Endometrium (tissue), 2 donors: ENCODE measurements around the gene AKAP13.

ENCODE experiments used
- FAIRE-seq: peaks from 2 replicates; lab custom pipeline; 2012; peaks lifted over from hg19 to GRCh38; lab: Jason Lieb, UNC
- donor health status: control.
- donor health status: control.

AKAP13 gene

DNA sequence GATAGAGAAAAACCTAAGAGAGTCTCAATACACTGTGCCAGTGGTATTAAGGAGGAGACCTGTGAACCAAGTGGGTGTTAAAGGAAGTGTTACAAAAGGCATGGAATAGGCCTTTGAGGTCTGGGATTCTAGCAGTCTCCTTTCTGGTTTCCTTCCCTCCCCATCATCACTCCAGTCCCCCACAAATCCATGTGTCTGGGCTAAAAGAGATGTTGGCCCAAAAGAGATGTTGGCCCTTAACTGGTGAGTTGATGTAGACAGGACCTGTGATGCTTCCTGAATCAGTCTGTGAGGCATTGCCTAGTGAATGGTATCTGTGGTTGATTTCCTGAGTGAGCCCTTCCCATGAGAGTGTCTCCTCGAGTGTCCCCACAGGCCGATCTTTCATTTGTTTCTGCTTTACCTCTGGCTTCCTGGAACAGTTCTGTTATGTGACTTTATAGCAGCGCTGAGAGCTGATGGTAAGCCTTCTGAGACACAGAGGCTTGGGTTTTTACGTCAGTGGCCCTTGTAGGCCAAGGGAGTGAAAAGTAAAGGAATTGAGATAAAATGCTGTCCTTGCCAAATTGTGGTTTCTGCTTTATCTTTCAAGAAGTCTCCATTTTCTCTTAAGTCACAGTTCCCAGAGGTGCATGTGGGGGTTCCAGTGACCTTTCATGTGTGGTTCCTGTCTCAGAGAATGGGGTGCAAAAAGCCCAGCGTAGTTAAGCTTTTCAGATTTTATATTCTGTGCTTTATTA is 326.5 kb downstream of the AKAP13 start:
- FAIRE-seq: no peak

- FAIRE-seq: peak; percentile 91
Observed at GRCh38 chr15:85707519-85708338, 327.3 kb downstream of the AKAP13 start.

DNA sequence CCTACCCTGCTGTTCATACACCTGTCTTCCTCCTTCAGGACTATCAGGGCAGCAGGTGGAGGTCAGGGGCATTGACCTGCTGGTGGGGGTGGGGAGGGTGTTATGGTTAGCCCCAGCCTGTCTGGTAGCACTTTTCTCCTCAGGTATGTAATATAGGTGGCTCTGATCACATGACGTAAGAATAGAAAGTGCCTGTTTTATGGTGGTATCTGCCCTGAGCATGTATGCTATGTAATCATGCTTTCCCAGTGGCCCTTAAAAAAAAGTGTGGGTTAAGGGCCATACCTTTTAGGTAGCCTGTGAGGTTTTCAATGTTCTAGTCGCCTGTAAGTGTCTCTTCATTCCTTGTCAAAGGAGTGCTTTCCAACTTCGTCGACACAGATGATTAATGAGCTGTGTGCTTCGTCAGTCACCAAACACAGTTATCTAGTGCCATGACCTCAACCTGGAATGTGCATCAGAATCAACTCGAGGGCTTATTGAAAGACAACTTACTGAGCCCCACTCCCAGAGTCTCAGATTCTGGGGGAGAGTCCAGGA is 328.1 kb downstream of the AKAP13 start:
- no peak for FAIRE-seq

DNA sequence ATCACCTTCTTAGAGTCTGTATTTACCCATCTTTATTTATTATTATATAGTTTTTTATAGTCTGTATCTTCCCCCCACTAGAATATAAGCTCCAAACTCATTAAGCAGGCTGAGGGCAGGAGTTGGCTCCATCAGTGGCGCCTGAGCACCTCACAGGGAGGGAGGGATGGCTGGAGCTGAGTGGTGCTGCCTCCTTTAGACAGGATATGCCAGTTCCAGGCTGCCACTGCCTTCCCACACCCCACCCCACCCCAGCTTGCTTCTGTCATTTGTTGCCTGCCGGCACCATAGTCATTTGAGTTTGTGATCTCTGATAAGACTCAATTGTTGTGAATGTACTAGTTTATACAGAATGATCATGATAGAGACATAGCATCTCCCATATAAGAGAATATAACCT is 328.8 kb downstream of the AKAP13 start:
- no peak for FAIRE-seq

GRCh38 chr15:85710340-85710842 is 330.0 kb downstream of the AKAP13 start:
- FAIRE-seq: no peak

DNA sequence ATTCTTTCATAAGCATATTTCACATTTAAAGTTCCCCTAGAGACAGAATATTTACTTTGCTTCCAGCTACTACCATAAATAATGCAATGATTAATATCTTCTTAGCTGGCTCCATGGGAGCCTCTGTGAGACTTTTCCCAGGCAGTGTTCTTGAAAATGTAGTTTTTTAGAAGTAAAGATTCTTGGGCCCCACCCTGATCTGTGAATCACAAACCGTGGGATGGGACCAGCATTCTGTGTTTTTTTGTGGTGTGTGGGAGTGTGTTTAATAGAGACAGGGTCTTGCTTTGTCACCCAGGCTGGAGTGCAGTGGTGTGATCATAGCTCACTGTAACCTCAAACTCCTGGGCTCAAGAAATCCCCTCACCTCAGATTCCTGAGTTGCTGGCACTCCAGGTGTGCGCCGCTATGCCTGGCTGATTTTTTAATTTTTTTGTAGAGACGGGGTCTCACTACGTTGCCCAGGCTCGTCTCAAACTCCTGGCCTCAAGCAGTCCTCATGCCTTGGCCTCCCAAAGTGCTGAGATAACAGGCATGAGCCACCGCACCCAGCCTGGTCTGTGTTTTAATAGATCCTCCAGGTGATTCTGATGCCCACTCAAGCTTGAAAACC is 331.3 kb downstream of the AKAP13 start:
- FAIRE-seq: no peak

DNA sequence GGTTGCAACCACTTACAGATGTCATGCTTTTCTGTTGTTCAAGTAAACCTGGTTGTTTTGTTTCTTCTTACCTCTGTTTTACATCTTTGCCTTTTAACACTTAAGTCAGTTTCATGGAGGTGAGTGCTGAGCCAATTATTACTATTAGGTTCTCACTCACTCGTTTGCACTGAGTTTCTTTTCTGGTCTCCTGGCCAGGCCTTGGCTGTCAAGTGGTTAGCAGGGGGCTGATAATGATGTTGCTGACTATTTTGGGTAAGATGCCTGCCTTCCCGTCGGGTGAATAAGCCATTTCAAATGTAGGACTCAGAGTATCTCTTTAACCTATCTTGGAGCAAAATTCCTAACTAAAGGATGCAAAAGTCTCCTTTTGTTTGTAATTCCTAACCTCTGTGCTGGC is 335.9 kb downstream of the AKAP13 start:
- no peak for FAIRE-seq

GRCh38 chr15:85717212-85717611 is 336.8 kb downstream of the AKAP13 start:
- no peak for FAIRE-seq

DNA sequence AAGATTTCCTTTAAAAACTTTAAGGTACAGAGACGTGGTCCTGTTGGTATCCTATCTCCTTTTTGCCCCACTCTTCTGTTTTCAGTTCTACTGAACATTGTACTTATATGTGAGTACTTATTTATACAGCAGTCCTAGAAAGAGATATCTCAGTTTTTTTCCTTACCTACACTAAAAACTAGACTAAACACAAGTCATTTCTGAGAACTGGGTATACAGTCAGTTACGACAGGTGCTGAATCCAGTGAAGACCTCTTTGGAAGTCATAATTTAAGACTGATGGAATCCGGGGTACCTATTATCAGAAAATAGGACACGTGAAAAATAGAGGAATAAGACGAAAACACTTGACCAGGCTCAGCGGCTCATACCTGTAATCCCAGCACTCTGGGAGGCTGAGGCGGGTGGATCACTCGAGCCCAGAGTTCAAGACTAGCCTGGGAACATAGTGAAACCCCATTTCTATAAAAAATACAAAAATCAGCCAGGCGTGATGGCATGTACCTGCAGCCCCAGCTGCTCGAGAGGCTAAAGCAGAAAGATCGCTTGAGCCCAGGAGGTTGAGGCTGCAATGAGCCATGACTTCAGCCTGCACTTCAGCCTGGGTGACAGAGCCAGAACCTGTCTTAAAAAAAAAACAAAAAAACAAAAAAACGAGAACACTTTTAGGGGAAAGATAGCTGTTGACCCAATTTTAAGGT is 338.0 kb downstream of the AKAP13 start:
- FAIRE-seq: no peak

DNA sequence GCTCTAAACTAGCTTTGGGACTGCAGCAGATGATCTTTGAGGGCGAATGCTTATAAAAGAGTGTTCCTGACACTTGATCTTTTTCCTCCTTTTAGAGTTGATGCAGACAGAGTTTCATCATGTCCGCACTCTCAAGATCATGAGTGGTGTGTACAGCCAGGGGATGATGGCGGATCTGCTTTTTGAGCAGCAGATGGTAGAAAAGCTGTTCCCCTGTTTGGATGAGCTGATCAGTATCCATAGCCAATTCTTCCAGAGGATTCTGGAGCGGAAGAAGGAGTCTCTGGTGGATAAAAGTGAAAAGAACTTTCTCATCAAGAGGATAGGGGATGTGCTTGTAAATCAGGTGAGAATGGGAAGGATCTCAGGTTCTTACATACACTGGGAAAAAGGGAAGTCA is 338.6 kb downstream of the AKAP13 start:
- no peak for FAIRE-seq

- no peak for FAIRE-seq
Observed at GRCh38 chr15:85722374-85723152, 342.2 kb downstream of the AKAP13 start.

GRCh38 chr15:85723960-85724945 is 343.9 kb downstream of the AKAP13 start:
- no peak for FAIRE-seq

DNA sequence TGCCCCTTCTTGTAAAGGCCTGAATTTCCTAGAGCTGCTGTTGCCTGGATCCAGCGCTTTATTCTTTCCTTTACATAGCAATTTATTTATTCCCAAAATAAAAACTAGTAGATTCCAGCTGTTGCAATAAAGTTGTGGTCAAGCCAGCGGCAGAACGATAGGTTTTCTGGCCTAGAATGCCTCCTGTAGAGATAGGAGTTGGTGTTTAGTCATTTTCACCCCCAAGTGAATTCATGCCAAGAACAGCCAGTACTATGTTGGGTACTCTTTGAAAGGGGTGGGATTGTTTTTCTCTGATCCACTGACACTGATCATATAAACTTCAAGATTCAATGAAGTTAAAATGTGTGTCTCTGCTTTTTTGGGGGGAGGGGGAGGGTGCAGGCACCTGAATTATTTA is 344.6 kb downstream of the AKAP13 start:
- FAIRE-seq: no peak

DNA sequence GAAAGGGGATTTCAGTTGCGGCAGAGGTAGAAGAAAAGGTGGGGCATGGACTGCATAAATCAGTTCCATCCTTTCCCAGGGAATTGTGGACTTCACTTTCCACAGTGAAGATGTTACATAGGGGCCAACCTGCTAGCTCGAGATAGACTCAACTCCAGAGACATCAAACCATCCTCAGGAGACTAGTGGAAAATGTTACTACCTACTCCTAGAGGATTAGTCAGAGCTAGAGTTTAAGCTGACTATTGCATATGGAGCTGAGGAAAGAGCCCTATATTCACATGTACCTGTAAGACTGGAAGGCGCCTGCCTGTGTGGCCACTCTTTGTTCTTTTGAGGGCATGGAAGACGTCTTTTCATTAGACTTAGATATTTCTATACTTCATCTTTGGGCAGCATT is 345.2 kb downstream of the AKAP13 start:
- FAIRE-seq: no peak

- no peak for FAIRE-seq
Observed at GRCh38 chr15:85726454-85726853, 346.1 kb downstream of the AKAP13 start.

GRCh38 chr15:85727068-85727467 is 346.7 kb downstream of the AKAP13 start:
- FAIRE-seq: no peak

DNA sequence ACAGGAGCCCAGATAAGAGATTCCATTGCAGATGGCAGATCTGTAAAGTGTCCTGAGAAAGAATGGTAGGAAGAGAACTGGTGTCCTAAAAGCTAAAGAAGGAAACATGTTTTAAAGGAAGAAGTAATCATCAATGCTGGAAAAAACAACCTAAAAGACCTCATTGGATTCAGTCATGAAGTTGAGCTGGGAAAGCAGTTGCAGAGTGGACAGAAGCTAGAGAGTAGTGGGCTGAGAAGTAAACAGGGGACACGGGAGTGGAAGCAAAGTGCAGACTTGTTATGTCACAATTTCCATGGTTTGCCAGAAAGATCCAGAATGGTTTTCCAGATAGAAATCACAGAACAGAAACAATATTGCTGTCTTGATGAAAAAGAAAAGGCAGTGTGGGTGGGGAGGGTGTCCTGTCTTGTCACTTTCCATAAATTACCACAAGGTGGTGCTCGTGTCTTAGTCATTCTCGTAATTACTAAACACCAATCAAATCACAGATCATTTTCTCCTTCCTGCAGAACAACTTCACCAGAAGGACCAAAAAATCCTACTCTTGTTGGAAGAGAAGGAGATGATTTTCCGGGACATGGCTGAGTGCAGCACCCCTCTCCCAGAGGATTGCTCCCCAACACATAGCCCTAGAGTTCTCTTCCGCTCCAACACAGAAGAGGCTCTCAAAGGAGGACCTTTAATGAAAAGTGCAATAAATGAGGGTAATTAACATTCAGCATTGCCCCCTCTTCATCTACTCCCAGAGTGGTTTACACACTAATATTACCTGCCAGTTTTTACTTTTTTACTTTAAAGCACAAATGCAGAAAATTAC is 349.8 kb downstream of the AKAP13 start:
- FAIRE-seq: peak; percentile 82

GRCh38 chr15:85733416-85733815 is 353.0 kb downstream of the AKAP13 start:
- peak; percentile 26 for FAIRE-seq

GRCh38 chr15:85737061-85737460 is 356.7 kb downstream of the AKAP13 start:
- FAIRE-seq: no peak
